Stomach (tissue), 4 donors: ENCODE measurements around the gene KRTAP4-12.

Source experiments
- CTCF ChIP-seq, 7 experiments: fragments of 450-650 bp in 4 of 7; fragments of 200-600 bp in 3 of 7; sonication (generic) in 3 of 7; IDR thresholded peaks; one replicate each; pipeline ENCODE4 v1.5.1; 2016 to 2019; ENCODE audit warnings: antibody characterized with exemption in 7 of 7, control low read depth in 2 of 7, mild to moderate bottlenecking in 1 of 7
- POLR2A ChIP-seq, 4 donors: fragments of 450-650 bp; IDR thresholded peaks; one replicate each; pipeline ENCODE4 v1.6.1; 2016; ENCODE audit warnings: antibody characterized with exemption in 4 of 4, control low read depth in 2 of 4, mild to moderate bottlenecking in 1 of 4, moderate library complexity in 1 of 4

- no peak for TF ChIP-seq CTCF (IDR thresholded peaks at IDR 0.05)
- no peak for TF ChIP-seq POLR2A (IDR thresholded peaks at IDR 0.05)
These were observed 1.1 kb upstream of the KRTAP4-12 start for GRCh38 chr17:41125064-41125463.
